Peyer's patch (tissue), 4 donors: ENCODE data around the gene ACTG2. TPM values are rescaled to one million over a fixed set of nuclear protein-coding genes. Genes with fewer than 3 reads are reported as not detected.
A peak's percentile ranks its signal among the peaks of the same experiment; 100 is the strongest.
"Not testable (repeated sequence)": the region's sequence is repeated elsewhere in the genome, so short reads cannot be mapped to it uniquely, and the experiment has no call there.

Source experiments
- DNase-seq, 3 donors: peaks; one replicate each; pipeline ENCODE4 v3.0.0-alpha.2; 2017 to 2019
- H3K27ac ChIP-seq, 4 donors: fragments of 200-600 bp; sonication (generic); one replicate each; pipeline ENCODE4 v1.5.1; 2016 to 2019
- H3K27me3 ChIP-seq, 2 donors: fragments of 200-600 bp; sonication (generic); one replicate each; pipeline ENCODE4 v1.5.1; 2019
- H3K36me3 ChIP-seq, 3 donors: fragments of 200-600 bp; sonication (generic); one replicate each; pipeline ENCODE4 v1.5.1; 2016 to 2019
- H3K4me1 ChIP-seq, 4 donors: fragments of 200-600 bp; sonication (generic); one replicate each; pipeline ENCODE4 v1.5.1; 2016 to 2019
- H3K4me3 ChIP-seq, 4 donors: fragments of 200-600 bp; sonication (generic); 1 replicate in 3 of 4; 2 replicates in 1 of 4; pipeline ENCODE4 v1.5.1; 2016 to 2019; ENCODE audit warnings: mild to moderate bottlenecking in 1 of 4
- H3K9me3 ChIP-seq, 4 donors: fragments of 200-600 bp; sonication (generic); one replicate each; pipeline ENCODE4 v1.5.1; 2016 to 2019; ENCODE audit warnings: mild to moderate bottlenecking in 1 of 4
- CTCF ChIP-seq, 6 experiments: fragments of 450-650 bp in 4 of 6; fragments of 200-600 bp in 2 of 6; sonication (generic) in 1 of 6; IDR thresholded peaks; one replicate each; pipeline ENCODE4 v1.5.1; 2017 to 2019; ENCODE audit warnings: antibody characterized with exemption in 6 of 6, mild to moderate bottlenecking in 3 of 6, moderate library complexity in 1 of 6
- POLR2A ChIP-seq, 2 donors: fragments of 450-650 bp; IDR thresholded peaks; one replicate each; pipeline ENCODE4 v1.5.1; 2017; ENCODE audit warnings: antibody characterized with exemption in 2 of 2, mild to moderate bottlenecking in 2 of 2, moderate library complexity in 2 of 2
- total RNA-seq, 4 donors: library from RNA; depleted of rRNA; stranded (reverse); fragments of >200 nt; gene quantifications; one replicate each; pipeline ENCODE4 v1.1.0, GENCODE V29; 2016

ACTG2 gene
- total RNA-seq, 4 donors from 2014 or later, result 27.5 to 140 (median 40.0) TPM

- Histone ChIP-seq H3K4me1 (peaks cover 0 to 6% (median 0%) of the 10 kb centered on the region in 4 donors), H3K36me3 (no peaks in the 10 kb centered on the region), H3K27ac (peak overlapping the region in 1 of 4 donors; percentile 36), H3K27me3 (no peaks in the 10 kb centered on the region), H3K9me3 (no peaks in the 10 kb centered on the region), H3K4me3 (no peak overlapping the region)
- no peak for TF ChIP-seq POLR2A (IDR thresholded peaks at IDR 0.05)
- TF ChIP-seq CTCF (IDR thresholded peaks at IDR 0.05), result no peak
- no peak for DNase-seq
These were observed 15.6 kb upstream of the ACTG2 start for GRCh38 chr2:73877071-73877802.

- H3K27me3 ChIP-seq, H3K4me3 ChIP-seq, DNase-seq: not testable (repeated sequence)
These were observed 14.8 kb upstream of the ACTG2 start for GRCh38 chr2:73877984-73878383.

GRCh38 chr2:73885406-73885805, 7.4 kb upstream of the ACTG2 start:
- DNase-seq, result no peak
- H3K36me3 ChIP-seq, result no peaks in the 10 kb centered on the region
- TF ChIP-seq POLR2A (IDR thresholded peaks at IDR 0.05) (no peak), CTCF (IDR thresholded peaks at IDR 0.05) (no peak)
- H3K27ac ChIP-seq, result no peak overlapping the region
- H3K4me1 ChIP-seq, result no peaks in the 10 kb centered on the region
- no peaks in the 10 kb centered on the region for H3K27me3 ChIP-seq
- H3K9me3 ChIP-seq, result no peaks in the 10 kb centered on the region
- H3K4me3 ChIP-seq, result no peak overlapping the region

More at GRCh38 chr2:73877984-73878383, 14.8 kb upstream of the ACTG2 start:
- not testable (repeated sequence) for H3K36me3 ChIP-seq, H3K4me1 ChIP-seq, H3K27ac ChIP-seq, H3K9me3 ChIP-seq

- TF ChIP-seq CTCF (IDR thresholded peaks at IDR 0.05), result no peak
- TF ChIP-seq POLR2A (IDR thresholded peaks at IDR 0.05), result no peak
- no peaks in the 10 kb centered on the region for H3K27me3 ChIP-seq
- DNase-seq, result no peak
- no peak overlapping the region for H3K27ac ChIP-seq
- no peaks in the 10 kb centered on the region for H3K36me3 ChIP-seq
- no peaks in the 10 kb centered on the region for H3K4me1 ChIP-seq
- H3K4me3 ChIP-seq, result no peak overlapping the region
- no peaks in the 10 kb centered on the region for H3K9me3 ChIP-seq
These were observed 6.5 kb upstream of the ACTG2 start for GRCh38 chr2:73886357-73886756.

GRCh38 chr2:73887596-73888353, 5.0 kb upstream of the ACTG2 start:
- H3K9me3 ChIP-seq, DNase-seq, H3K27me3 ChIP-seq, H3K27ac ChIP-seq, H3K4me3 ChIP-seq, H3K36me3 ChIP-seq, H3K4me1 ChIP-seq: not testable (repeated sequence)

- H3K27me3 ChIP-seq, result no peaks in the 10 kb centered on the region
- TF ChIP-seq POLR2A (IDR thresholded peaks at IDR 0.05), result no peak
- TF ChIP-seq CTCF (IDR thresholded peaks at IDR 0.05), result no peak
- no peaks in the 10 kb centered on the region for H3K36me3 ChIP-seq
- H3K4me1 ChIP-seq, result no peaks in the 10 kb centered on the region
- DNase-seq, result no peak
- no peaks in the 10 kb centered on the region for H3K9me3 ChIP-seq
- no peak overlapping the region for H3K27ac ChIP-seq
- no peak overlapping the region for H3K4me3 ChIP-seq
These were observed 4.4 kb upstream of the ACTG2 start for GRCh38 chr2:73888388-73888787.
